ENCODE results near the gene RHBDD2. TPM values are rescaled to one million over a fixed set of nuclear protein-coding genes. Genes with fewer than 3 reads are reported as not detected.
"Not testable (repeated sequence)": the region's sequence is repeated elsewhere in the genome, so short reads cannot be mapped to it uniquely, and the experiment has no call there.

Gene RHBDD2
- polyA plus RNA-seq, 3 donors: 63.3 to 92.7 (median 68.4) TPM

DNA sequence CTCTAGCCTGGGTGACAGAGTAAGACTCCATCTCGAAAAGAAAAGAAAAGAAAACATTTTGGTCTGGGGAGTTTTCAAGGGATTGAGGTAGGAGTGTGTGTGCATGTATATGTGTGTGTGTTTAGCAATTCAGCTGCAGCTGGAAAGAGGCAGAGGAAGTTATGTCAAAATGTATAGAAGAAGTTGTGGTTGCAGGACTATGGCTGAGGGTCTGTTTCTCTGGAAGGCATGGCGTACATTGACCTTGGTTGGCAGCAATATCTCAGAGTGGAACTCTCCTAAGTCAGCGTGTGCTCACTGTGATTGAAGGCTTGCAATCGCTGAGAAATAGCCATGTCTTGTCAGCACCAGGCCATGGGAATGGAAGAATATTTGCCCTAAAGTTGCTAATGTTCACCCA, 28.6 kb upstream of the RHBDD2 start:
- DNase-seq: no peak

GRCh38 chr7:75854233-75854632, 24.6 kb upstream of the RHBDD2 start:
- no peak for DNase-seq

GRCh38 chr7:75854813-75855345, 24.0 kb upstream of the RHBDD2 start:
- not testable (repeated sequence) for DNase-seq

DNA sequence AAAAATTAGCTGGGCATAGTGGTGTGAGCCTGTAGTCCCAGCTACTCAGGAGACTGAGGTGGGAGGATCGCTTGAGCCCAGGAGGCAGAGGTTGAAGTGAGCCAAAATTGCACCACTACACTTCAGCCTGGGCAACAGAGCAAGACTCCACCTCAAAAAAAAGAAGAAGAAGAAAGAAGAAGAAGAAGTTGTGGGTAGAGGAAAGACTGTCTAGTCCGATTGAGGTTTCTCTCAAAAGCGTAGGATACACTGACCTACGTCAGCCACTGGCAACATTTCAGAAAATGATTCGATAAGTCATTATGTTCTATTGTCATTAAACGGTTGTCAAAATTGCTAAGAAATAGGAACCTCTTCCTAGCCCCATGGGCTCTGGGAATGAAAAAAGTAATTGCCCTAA, 22.3 kb upstream of the RHBDD2 start:
- DNase-seq: no peak

DNA sequence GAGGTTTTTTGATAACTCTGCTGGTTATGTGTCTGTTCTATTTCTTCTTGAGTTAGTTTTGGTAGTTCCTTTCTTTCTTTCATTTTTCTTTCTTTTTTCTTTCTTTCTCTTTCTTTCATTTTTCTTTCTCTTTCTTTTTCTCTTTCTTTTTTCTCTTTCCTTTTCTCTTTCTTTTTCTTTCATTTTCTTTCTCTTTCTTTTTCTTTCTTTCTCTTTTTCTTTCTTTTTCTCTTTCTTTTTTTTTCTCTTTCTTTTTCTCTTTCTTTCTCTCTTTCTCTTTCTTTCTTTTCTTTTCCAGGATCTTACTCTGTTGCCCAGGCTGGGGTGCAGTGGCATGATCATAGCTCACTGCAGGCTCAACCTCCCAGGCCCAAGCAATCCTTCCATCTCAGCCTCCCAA, 20.4 kb upstream of the RHBDD2 start:
- no peak for DNase-seq

DNA sequence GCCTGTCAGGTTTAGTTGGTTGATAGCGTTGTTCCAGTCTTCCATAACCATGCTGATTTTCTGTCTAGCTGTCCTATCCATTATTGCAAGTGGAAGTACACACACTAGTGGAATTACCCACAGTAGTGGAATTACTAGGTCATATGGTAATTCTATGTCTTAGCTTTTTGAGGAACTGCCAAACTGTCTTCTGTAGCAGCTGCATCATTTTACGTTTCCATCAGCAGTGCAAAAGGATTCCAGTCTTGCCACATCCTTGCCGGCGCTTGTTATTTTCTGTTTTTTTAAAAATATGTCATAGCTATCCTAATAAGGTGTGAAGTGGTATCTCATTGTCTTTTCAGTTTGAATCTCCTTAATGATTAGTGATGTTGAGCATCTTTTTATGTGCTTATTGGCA, 17.2 kb upstream of the RHBDD2 start:
- DNase-seq: no peak

- not testable (repeated sequence) for DNase-seq
Measured at GRCh38 chr7:75864251-75864650, 14.6 kb upstream of the RHBDD2 start.

GRCh38 chr7:75866114-75866488, 12.7 kb upstream of the RHBDD2 start:
- no peak for DNase-seq

DNA sequence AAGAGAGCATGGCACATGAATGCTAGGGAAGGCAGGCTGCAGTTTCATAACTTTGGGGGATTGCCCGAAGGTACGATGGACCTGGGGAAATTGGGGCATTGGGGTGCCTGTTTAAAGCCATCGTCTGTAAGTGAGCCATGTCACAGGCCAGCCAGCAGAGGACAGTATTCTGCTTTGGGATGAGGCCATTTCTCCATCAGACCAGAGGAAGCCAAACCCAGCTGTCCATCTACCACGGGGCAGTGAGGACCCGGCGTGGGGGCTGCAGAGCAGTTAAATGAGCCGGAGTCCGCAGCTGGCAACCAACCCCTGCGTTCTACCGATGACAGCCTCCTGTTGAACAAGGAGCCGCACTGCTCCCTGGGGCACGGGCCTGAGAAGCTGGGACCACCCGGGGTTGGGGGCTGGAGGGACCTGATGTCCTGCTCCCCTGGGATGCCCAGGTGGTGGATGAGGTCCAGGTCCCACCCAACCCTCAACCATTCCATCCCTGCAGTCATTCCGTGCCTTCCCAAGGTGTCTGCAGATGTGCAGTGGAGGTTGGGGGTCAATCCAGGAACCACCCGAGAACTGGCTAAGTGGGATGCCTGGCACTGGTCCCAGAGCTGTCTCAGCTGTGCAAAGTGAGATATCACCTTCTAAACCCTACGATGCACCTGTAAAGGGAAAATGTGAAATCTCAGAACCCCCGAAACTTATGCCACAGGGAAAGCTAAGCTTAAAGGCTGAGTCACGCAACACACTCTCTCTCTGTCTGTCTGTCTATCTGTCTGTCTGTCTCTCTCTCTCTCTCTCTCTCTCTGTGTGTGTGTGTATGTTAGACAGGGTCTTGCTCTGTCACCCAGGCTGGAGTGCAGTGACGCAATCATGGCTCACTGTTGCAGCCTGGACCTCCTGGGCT, 12.1 kb upstream of the RHBDD2 start:
- DNase-seq: peak; percentile 75

DNA sequence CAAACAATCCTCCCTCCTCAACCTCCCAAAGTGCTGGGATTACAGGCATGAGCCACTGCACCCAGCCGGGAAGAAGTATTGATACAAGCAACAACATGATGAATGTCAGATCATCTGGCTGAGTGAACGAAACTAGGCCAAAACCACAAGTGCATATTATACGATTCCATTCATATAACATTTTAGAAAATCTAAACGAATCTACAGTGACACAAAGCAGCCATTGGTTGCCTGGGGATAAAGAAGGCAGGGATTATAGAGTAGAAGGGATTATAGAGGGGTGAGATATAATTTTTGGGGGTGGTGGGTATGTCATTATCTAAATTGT, 11.5 kb upstream of the RHBDD2 start:
- DNase-seq: no peak

- DNase-seq: no peak
Measured at GRCh38 chr7:75868153-75868552, 10.7 kb upstream of the RHBDD2 start.

- DNase-seq: no peak
Measured at GRCh38 chr7:75869776-75870379, 9.0 kb upstream of the RHBDD2 start.

- DNase-seq: no peak
Measured at GRCh38 chr7:75870557-75871161, 8.2 kb upstream of the RHBDD2 start.

GRCh38 chr7:75872073-75872782, 6.6 kb upstream of the RHBDD2 start:
- no peak for DNase-seq

DNA sequence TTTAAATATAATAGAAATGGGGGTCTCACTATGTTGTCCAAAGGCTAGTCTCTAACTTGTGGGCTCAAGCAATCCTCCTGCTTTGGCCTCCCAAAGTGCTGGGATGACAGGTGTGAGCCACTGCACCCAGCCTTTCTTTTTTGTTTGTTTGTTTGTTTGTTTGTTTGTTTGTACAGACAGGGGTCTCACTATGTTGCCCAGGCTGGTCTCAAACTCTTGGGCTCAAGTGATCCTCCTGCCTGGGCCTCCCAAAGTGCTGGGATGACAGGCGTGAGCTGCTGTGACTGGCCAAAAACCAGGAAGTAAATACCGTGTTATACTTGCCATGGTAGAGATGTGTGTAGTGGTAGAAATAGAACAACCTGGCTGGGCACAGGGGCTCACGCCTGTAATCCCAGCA, 4.7 kb upstream of the RHBDD2 start:
- not testable (repeated sequence) for DNase-seq

DNA sequence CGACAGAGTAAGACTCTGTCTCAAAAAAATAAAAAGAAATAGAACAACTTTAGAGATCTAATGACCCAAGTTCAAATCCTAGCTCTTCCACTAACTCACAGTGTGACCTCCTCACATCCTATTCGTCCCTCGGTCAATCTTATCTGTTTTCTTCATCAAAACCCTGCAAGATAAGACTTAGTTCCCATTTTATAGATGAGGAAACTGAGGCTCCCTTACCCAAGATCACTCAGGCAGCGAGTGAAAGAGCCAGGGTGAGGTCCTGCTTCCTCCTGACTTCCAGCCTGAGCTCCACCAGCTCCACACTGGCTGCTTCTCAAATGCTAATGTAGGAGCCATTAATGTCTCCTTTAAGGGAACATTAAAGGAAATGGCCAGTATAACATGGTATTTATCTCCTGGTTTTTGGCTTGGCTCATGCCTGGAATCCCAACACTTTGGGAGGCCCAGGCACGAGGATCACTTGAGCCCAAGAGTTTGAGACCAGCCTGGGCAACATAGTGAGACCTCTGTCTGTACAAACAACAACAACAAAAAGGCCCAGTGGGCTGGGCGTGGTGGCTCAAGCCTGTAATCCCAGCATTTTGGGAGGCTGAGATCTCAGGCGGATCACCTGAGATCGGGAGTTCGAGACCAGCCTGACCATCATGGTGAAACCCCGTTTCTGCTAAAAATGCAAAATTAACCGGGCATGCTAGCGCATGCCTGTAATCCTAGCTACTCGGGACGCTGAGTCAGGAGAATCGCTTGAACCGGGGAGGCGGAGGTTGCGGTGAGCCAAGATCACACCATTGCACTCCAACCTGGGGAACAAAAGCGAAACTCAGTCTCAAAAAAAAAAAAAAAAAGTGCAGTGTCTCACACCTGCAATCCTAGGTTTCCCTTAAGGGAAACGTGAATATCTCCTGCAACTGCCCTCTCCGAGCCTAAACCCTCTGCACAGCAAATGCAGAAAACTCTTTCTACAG, 3.4 kb upstream of the RHBDD2 start:
- no peak for DNase-seq

DNA sequence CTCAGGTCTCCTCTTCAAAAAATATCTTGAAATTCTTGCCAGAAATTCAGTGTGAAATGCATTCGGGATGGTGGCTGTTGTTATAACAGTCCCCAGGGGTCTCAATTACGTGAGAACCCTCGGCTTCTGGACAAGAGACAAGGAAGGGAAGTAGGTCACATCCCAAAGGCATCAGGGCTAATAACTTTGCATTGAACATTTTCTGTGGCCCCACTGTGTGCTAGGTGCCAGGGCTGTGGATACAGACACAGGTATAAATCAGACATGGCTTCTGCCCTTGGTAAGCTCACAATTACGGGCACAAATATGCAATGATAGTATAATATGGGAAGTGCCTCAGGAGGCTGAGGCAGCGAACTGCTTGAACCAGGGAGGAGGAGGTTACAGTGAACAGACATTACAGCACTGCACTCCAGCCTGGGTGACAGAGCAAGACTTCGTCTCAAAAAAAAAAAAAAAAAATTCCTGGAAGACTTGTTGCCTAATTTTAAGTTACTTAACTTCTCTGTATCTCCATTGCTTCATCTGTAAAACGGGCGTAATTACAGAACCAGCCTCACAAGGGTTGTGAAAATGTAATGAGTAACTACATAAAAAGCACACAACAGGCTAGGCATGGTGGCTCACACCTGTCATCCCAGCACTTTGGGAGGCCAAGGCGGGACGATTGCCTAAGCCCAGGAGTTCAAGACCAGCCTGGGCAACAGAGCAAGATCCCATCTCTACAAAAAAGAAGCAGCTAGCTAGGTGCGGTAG, 2.5 kb upstream of the RHBDD2 start:
- no peak for DNase-seq

GRCh38 chr7:75878312-75878768, 494 bp upstream of the RHBDD2 start:
- DNase-seq: no peak

DNA sequence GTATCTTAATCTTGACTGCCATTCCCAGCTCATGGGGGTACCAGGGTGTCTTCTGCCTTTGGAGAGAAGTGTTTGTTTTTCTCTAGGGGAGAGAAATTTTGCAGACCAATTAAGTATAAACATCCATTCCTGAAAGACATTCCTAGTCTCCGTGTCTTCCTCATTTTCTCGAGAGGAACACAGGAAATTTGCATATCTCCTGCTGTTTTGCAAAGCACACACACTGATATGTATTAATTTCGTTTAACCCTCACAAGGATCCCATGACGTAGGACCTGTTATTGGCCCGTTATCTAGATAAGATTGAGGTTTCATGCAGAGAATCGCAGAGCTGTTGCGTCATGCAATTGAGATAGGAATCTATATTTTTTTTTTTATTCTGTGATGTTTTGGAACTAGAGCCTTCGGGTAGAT, 944 bp downstream of the RHBDD2 start:
- no peak for DNase-seq

DNA sequence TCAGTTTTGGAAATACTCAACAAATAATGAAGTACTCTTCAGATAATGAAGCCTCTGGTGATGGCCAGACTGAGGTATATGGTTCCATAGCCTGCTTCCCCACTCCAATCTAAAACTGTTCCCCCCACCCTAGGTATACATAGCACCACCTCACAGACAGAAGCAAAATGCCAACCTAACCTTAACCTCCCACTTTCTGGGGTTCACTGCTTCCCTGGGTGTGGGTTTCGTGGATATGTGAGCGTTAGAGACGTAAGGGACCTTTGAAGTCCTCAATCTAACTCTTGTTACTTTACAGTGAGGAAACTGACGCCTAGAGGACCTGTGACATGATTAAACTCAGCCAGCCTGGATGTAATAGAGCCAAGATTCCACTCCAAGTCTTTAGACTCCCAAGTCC, 1.4 kb downstream of the RHBDD2 start:
- no peak for DNase-seq
